Body of pancreas (tissue), 4 donors: ENCODE data around the gene PLXDC2.

Experiments used
- POLR2A ChIP-seq, 3 donors: fragments of 450-650 bp; IDR thresholded peaks; one replicate each; pipeline ENCODE4 v1.6.1; 2016; ENCODE audit warnings: antibody characterized with exemption in 3 of 3, mild to moderate bottlenecking in 2 of 3
- TF ChIP-seq, protein P1 (sequence below), 7 experiments: fragments of 450-650 bp in 4 of 7; fragments of 200-600 bp in 3 of 7; sonication (generic) in 3 of 7; IDR thresholded peaks; one replicate each; pipeline ENCODE4 v1.5.1; 2016 to 2019; ENCODE audit warnings: antibody characterized with exemption in 7 of 7

DNA sequence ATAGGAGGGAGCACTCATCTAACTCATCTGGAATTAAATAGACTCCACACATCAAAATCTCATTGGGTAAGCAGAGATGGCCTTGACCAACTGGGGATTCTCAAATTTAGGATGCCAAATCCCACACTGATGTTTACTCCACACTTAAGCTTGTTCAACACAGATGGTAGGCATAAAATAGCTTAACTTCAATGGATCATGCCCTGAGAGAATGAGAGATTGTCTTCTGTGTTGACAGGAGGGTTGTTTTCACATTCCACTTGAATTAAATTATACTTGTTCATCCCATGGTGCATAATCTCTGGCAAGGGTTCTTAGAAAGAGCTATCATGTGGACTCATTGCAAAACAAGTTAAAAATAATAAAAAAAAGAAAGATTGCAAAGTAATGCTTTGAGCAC, 391.4 kb downstream of the PLXDC2 start:
- TF ChIP-seq, protein P1, sequence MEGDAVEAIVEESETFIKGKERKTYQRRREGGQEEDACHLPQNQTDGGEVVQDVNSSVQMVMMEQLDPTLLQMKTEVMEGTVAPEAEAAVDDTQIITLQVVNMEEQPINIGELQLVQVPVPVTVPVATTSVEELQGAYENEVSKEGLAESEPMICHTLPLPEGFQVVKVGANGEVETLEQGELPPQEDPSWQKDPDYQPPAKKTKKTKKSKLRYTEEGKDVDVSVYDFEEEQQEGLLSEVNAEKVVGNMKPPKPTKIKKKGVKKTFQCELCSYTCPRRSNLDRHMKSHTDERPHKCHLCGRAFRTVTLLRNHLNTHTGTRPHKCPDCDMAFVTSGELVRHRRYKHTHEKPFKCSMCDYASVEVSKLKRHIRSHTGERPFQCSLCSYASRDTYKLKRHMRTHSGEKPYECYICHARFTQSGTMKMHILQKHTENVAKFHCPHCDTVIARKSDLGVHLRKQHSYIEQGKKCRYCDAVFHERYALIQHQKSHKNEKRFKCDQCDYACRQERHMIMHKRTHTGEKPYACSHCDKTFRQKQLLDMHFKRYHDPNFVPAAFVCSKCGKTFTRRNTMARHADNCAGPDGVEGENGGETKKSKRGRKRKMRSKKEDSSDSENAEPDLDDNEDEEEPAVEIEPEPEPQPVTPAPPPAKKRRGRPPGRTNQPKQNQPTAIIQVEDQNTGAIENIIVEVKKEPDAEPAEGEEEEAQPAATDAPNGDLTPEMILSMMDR (IDR thresholded peaks at IDR 0.05) = no peak
- no peak for TF ChIP-seq POLR2A (IDR thresholded peaks at IDR 0.05)
